OCI-M2 (cell line): ENCODE results near the gene INPP5A.

Experiments
- DNase-seq: peaks from one replicate; lab custom pipeline; 2025; ENCODE audit not compliant: unreplicated experiment; lab: John Stamatoyannopoulos, UW

INPP5A gene

GRCh38 chr10:132608511-132609195 is 71.1 kb downstream of the INPP5A start:
- no peak for DNase-seq

DNA sequence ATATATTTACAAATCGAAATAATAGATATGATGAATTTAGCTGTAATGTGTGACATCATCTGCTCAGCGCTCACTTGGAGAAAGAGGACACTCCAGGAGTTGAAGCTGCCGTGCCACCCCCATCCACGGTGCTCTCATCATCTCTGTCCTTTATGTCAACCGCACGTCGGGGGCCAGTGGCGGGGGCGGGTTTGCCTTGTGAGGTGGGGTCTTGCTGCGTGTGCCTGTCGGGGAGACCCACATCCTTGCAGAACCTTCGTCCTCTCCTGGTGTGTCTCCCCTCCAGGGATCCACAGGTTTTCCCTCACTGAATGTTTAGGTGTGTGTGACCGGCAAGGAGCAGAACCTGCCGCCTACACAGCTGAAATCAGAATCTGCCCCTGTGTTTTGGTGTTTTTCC is 71.6 kb downstream of the INPP5A start:
- DNase-seq: no peak

DNA sequence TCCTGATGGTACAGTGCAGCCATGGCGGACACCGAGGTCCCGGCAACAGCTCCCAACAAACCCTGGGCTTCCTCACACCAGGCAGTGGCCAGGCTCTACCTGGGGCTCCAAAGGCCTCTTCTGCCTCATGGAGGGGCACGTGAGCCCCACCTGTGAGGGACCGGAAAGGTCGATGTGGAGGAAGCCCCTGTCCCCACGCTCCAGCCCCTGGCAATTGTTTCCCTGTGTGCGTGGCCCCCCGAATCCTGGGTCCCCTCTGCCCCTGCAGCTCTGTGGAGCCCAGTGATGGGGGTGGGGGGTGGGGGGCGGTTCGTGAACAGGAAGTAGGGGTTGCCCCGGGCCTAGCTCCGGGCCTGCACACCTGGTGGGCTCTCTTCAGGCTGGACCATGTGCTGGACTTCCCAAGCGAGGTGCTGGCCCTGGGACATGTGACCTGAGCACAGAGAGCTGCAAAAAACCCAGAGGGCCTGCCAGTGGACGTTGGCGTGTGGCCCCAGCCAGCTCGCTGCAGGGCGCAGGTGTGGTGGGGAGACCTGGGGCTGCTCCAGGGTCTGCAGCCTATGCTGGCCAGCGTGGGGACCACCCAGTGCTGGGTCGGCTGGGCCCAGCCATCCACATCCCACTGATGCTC is 72.6 kb downstream of the INPP5A start:
- DNase-seq: no peak

DNA sequence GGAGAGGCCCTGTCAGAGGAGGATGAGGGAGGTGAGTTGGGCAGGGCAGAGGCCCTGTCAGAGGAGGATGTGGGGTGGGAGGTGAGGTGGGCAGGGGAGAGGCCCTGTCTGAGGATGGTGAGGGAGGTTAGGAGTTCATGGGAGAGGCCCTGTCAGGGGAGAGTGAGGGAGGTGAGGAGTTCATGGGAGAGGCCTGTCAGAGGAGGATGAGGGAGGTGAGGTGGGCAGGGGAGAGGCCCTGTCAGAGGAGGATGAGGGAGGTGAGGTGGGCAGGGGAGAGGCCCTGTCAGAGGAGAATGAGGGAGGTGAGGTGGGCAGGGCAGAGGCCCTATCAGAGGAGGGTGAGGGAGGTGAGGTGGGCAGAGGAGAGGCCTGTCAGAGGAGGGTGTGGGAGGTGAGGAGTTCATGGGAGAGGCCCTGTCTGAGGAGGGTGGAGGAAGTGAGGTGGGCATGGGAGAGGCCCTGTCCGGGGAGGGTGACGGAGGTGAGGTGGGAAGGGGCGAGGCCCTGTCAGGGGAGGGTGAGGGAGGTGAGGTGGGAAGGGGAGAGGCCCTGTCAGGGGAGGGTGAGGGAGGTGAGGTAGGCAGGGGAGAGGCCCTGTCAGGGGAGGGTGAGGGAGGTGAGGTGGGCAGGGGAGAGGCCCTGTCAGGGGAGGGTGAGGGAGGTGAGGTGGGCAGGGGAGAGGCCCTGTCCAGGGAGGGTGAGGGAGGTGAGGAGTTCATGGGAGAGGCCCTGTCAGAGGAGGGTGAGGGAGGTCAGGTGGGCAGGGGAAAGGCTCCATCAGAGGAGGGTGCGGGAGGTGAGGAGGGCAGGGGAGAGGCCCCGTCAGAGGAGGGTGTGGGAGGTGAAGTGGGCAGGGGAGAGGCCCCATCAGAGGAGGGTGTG is 73.7 kb downstream of the INPP5A start:
- no peak for DNase-seq

DNA sequence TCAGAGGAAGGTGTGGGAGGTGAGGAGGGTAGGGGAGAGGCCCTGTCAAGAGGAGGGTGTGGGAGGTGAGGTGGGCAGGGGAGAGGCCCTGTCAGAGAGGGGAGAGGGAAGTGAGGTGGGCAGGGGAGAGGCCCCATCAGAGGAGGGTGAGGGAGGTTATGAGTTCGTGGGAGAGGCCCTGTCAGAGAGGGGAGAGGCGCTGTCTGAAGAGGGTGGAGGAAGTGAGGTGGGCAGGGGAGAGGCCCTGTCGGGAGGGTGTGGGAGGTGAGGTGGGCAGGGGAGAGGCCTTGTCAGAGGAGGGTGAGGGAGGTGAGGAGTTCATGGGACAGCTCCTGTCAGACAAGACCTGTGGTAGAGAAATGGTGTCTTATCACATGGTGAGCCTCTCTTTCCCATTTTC is 74.4 kb downstream of the INPP5A start:
- DNase-seq: no peak

GRCh38 chr10:132612571-132613504 is 75.3 kb downstream of the INPP5A start:
- no peak for DNase-seq

DNA sequence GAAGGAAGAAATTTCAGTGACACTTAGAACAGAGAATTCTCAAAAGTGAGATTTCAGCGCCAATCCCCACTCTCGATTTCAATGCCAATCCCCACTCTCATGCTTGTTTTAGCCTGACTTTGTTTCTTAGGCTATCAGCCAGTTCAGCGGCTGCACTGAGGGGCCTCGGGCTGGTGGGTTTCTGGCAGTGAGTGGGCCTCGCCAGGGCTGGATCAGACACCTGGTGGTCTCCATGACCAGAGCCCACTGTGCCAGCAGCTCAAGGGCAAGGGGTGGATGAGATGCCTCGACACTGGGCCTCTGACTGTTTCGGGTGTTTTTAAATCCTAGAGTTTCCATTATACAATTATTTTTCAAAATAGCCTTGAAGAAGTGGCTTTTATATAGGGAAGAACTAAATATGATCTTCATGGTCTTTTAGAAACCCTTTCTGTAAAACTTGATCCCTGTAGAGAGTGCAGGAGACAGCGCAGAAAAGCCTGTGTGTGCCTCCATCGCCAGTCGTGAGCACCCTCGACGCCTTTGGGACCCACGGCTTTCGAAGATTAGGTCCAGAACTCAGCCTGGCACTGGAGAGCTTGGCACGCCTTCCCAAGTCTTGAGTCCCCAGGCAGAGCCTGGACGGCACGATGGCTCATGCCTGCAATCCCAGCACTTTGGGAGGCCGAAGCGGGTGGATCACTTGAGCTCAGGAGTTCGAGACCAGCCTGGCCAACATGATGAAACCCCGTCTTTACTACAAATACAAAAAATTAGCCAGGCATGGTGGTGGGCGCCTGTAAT is 76.2 kb downstream of the INPP5A start:
- no peak for DNase-seq

DNA sequence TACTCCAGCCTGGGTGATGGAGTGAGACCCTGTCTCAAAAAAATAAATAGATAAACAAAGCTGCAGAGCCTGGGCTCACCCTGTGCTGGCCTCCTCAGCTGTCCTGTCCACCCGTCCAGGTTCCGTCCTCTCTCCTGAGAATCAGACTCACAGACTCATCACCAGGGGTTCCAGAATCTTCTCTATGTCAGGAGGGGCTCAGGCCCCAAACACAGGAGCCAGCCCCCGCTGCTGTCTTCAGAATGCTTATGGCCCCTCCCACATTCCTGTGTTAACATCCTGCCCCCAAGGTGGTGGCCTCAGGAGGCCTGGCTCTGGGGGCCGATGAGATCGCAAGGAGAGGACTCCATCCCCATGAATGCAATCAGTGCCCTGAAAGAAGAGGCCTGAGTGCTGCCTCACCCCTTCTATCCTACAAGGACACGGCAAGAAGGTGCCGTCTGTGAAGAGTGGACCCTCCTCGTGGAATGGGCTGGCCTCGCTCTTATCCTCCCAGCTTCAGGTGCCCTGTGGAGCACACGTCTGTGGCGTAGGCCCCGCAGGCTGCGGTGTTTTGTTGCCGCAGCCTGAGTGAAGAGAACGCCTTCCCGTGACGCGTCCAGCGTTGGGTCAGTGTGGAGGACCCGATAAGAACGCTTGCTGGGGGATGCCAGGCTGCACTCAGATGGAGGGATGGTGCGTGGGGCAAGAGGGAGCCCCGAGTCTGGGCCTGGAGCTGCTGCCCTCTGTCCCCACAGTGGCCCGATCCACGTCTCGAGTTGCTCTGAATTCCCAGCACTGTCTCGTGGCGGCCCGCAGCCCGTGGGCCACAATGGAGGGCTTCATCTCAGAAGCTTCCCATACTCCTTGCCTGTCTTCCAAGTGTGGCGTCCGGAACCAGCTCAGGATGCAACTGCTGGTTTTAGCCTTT is 77.1 kb downstream of the INPP5A start:
- no peak for DNase-seq

- no peak for DNase-seq
Observed at GRCh38 chr10:132615341-132616169, 78.0 kb downstream of the INPP5A start.

GRCh38 chr10:132616170-132616995 is 78.8 kb downstream of the INPP5A start:
- no peak for DNase-seq

GRCh38 chr10:132616996-132617736 is 79.6 kb downstream of the INPP5A start:
- no peak for DNase-seq

- DNase-seq: no peak
Observed at GRCh38 chr10:132617737-132618052, 80.1 kb downstream of the INPP5A start.

DNA sequence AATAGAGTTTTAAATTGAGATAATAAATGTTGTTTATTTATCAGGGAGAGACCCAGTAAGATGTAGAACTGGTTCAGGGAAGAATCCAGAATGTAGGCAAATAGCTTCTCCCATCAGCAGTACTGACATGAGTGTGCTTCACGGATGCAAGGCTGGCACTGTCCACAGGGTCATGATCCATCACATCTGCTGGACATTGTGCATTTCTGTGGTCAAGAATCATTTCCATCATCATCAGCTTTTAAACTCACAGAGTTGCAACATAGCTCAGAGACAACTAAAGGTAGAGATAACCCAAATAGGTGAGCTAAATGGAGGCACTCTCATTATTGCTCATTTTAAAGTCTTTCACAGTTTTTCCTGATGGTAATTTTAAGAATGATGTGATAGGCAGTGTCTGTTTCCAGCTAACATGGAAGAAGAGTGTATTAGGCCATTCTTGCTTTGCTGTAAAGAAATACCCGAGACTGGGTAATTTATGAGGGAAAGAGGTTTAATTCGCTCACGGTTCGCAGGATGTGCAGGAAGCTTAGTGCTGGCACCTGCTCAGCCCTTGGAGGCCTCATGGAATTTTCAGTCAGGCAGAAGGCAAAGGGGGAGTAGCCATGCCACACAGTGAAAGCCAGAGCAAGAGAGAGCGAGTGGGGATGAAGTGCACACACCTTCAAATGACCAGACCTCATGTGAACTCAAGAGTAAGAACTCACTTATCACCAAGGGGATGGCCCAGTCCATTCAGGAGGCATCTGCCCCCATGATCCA is 80.8 kb downstream of the INPP5A start:
- DNase-seq: no peak

- no peak for DNase-seq
Observed at GRCh38 chr10:132619927-132620326, 82.3 kb downstream of the INPP5A start.

DNA sequence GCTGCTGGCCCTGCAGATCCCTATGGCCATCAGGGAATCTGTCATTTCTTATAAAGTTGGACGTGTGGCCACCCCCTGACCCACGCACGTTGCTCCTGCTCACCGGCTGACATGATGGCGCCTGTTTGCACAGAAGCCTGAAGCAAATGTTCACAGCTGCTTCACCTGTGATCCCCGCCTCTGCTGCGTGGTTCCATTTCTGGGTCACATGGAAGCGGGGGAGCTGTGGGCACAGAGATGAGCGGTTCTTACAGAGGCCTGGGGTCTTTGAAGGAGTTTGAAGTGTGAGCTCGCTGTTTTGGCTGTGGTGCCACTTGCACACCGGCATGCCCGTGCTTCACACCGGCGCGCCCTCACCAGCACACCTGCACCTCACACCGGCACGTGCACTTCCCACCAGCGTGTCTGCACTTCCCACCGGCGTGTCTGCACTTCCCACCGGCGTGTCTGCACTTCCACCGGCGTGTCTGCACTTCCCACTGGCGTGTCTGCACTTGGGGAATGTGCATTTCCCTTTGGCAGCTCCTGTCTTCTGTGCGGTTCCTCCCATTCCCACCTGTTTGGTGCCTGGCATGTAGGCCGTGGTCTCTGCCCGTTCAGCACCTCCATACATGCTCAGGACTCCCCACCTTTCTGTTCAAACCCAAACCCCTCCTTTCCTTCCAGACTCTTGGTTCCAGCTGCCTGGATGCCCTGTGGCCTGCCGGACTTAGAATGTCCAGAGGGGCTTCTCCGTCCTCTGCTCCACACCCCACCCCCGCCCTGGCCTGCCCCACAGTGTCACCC is 86.7 kb downstream of the INPP5A start:
- no peak for DNase-seq
